Mammary epithelial cell (primary cell): ENCODE measurements around the gene NEO1.

Experiments
- EZH2 ChIP-seq: IDR thresholded peaks from 2 replicates; pipeline ENCODE4 v1.6.1; 2012; ENCODE audit warnings: low read length, inconsistent platforms, borderline replicate concordance
- TF ChIP-seq, protein P1 (sequence below), 2 donors: IDR thresholded peaks in 1 of 2; conservative IDR thresholded peaks in 1 of 2; 2 replicates each; pipeline ENCODE4 v1.5.1; 2011 to 2012; ENCODE audit warnings: inconsistent platforms in 2 of 2, low read length in 2 of 2, mild to moderate bottlenecking in 2 of 2, control low read depth in 1 of 2, low read depth in 1 of 2; ENCODE audit not compliant: insufficient read depth in 1 of 2; ENCODE audit errors: extremely low read depth in 1 of 2

DNA sequence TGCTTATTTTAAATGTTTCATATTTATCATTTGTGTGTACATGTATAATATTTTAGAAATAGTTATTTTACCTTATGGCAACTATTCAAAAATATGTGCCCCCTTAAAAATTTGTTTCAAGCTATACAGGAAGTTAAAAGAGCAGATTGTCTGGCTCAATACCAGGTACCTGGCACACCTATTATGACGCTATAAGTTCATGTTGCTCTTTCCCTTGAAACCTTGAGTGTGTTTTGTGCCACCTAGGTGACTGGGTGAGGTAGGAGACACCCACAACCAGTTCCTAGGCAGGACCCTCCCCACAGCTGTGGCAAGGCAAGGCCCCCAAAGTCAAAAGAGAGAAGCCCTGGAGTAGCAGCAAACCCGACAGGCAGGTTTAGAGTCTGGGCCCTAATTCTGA, 20.6 kb upstream of the NEO1 start:
- TF ChIP-seq, protein P1, sequence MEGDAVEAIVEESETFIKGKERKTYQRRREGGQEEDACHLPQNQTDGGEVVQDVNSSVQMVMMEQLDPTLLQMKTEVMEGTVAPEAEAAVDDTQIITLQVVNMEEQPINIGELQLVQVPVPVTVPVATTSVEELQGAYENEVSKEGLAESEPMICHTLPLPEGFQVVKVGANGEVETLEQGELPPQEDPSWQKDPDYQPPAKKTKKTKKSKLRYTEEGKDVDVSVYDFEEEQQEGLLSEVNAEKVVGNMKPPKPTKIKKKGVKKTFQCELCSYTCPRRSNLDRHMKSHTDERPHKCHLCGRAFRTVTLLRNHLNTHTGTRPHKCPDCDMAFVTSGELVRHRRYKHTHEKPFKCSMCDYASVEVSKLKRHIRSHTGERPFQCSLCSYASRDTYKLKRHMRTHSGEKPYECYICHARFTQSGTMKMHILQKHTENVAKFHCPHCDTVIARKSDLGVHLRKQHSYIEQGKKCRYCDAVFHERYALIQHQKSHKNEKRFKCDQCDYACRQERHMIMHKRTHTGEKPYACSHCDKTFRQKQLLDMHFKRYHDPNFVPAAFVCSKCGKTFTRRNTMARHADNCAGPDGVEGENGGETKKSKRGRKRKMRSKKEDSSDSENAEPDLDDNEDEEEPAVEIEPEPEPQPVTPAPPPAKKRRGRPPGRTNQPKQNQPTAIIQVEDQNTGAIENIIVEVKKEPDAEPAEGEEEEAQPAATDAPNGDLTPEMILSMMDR (conservative IDR thresholded peaks at IDR 0.05 in 1 of 2, IDR thresholded peaks at IDR 0.05 in 1 of 2; ENCODE audit: extremely low read depth in 1 of 2, insufficient read depth in 1 of 2, low read depth in 1 of 2, low read length in 2 of 2), result no peak
- no peak for TF ChIP-seq EZH2
